GM18861 (cell line): ENCODE measurements around the gene OR52N2.

ENCODE experiments used
- ATAC-seq: cut with Tn5 transposase; IDR thresholded peaks from one replicate; pipeline ENCODE4 v1.9.1; 2021; ENCODE audit not compliant: unreplicated experiment

Gene OR52N2

GRCh38 chr11:5808500-5809121 lies at the start of gene OR52N2:
Gene OR52N2 (plus strand): TSS chr11:5808924. CDS start chr11:5820336, 11,412 bp downstream.
- ATAC-seq = peak; percentile 89

GRCh38 chr11:5767056-5767455 lies 41.7 kb upstream of the OR52N2 start:
- ATAC-seq = no peak

- ATAC-seq = no peak
Measured at GRCh38 chr11:5783255-5783654, 25.5 kb upstream of the OR52N2 start, which contains the start of gene OR52N5. Gene OR52N5 (minus strand): TSS chr11:5783355. CDS start chr11:5778634, 4,721 bp downstream.

- ATAC-seq = no peak
Measured at GRCh38 chr11:5791165-5791564, 17.6 kb upstream of the OR52N2 start, which contains the start of gene OR52N1. Gene OR52N1 (minus strand): TSS chr11:5791265. CDS start chr11:5788816, 2,449 bp downstream.

- ATAC-seq = no peak
Measured at GRCh38 chr11:5796541-5796940, 12.2 kb upstream of the OR52N2 start.

GRCh38 chr11:5803982-5804381 lies 4.7 kb upstream of the OR52N2 start:
- no peak for ATAC-seq

GRCh38 chr11:5807580-5807979 lies 1.1 kb upstream of the OR52N2 start:
- peak; percentile 61 for ATAC-seq

GRCh38 chr11:5809122-5809519 lies 397 bp downstream of the OR52N2 start:
- no peak for ATAC-seq

GRCh38 chr11:5809905-5810795 lies 1.4 kb downstream of the OR52N2 start:
- ATAC-seq = no peak

GRCh38 chr11:5815534-5815933 lies 6.8 kb downstream of the OR52N2 start:
- no peak for ATAC-seq

GRCh38 chr11:5818245-5818886 lies 9.6 kb downstream of the OR52N2 start:
- ATAC-seq = peak; percentile 47

- ATAC-seq = no peak
Measured at GRCh38 chr11:5831196-5831829, 22.6 kb downstream of the OR52N2 start.

- ATAC-seq = no peak
Measured at GRCh38 chr11:5833446-5833845, 24.7 kb downstream of the OR52N2 start.

GRCh38 chr11:5837695-5838094 lies 29.0 kb downstream of the OR52N2 start:
- no peak for ATAC-seq

- no peak for ATAC-seq
Measured at GRCh38 chr11:5841797-5842196, 33.1 kb downstream of the OR52N2 start, which contains the start of gene OR52E6. Gene OR52E6 (minus strand): TSS chr11:5841897. CDS start chr11:5841897, 0 bp downstream.

- ATAC-seq = no peak
Measured at GRCh38 chr11:5846701-5847100, 38.0 kb downstream of the OR52N2 start.

- ATAC-seq = no peak
Measured at GRCh38 chr11:5847711-5848110, 39.0 kb downstream of the OR52N2 start.

- ATAC-seq = no peak
Measured at GRCh38 chr11:5851002-5851401, 42.3 kb downstream of the OR52N2 start.

- ATAC-seq = no peak
Measured at GRCh38 chr11:5857590-5857989, 48.9 kb downstream of the OR52N2 start, which contains the start of gene OR52E8. Gene OR52E8 (minus strand): TSS chr11:5857690. CDS start chr11:5857690, 0 bp downstream.

- ATAC-seq = no peak
Measured at GRCh38 chr11:5865826-5866225, 57.1 kb downstream of the OR52N2 start.
